HL-60 (cell line): ENCODE results near the gene DAAM2.

Experiments used
- DNase-seq, 2 experiments: peaks; one replicate each; pipeline ENCODE4 v3.0.0-alpha.2; 2010 to 2020; ENCODE audit warnings: low read depth in 1 of 2, low spot score in 1 of 2
- H3K27ac ChIP-seq: fragments of 250-450 bp; sonication (Bioruptor Pico); replicated peaks from 2 replicates; pipeline ENCODE4 v1.5.1; 2020; ENCODE audit warnings: mild to moderate bottlenecking, moderate library complexity
- H3K27me3 ChIP-seq: fragments of 250-450 bp; sonication (Bioruptor Pico); 2 replicates; pipeline ENCODE4 v1.5.1; 2021; ENCODE audit warnings: mild to moderate bottlenecking, moderate library complexity; ENCODE audit not compliant: insufficient read depth, poor library complexity, severe bottlenecking
- H3K4me3 ChIP-seq: replicated peaks from 2 replicates; pipeline ENCODE4 v1.5.1; 2011; ENCODE audit warnings: mild to moderate bottlenecking, control low read depth, low read length; ENCODE audit not compliant: insufficient read depth
- GABPA ChIP-seq: IDR thresholded peaks from 2 replicates; pipeline ENCODE4 v1.6.1; 2012; ENCODE audit warnings: low read depth
- POLR2AphosphoS5 ChIP-seq: IDR thresholded peaks from 2 replicates; pipeline ENCODE4 v1.6.1; 2012; ENCODE audit warnings: low read depth
- SPI1 ChIP-seq: IDR thresholded peaks from 2 replicates; pipeline ENCODE4 v1.6.1; 2012; ENCODE audit warnings: low read depth, mild to moderate bottlenecking, borderline replicate concordance
- TF ChIP-seq, protein P1 (sequence below): IDR thresholded peaks from 2 replicates; pipeline ENCODE4 v1.6.1; 2012; ENCODE audit warnings: low read depth; ENCODE audit not compliant: insufficient replicate concordance
- TF ChIP-seq, protein P2 (sequence below): IDR thresholded peaks from one replicate; pipeline ENCODE4 v1.5.1; 2011; ENCODE audit warnings: low read length, control low read depth, inconsistent platforms; ENCODE audit not compliant: insufficient read depth

DAAM2 gene

DNA sequence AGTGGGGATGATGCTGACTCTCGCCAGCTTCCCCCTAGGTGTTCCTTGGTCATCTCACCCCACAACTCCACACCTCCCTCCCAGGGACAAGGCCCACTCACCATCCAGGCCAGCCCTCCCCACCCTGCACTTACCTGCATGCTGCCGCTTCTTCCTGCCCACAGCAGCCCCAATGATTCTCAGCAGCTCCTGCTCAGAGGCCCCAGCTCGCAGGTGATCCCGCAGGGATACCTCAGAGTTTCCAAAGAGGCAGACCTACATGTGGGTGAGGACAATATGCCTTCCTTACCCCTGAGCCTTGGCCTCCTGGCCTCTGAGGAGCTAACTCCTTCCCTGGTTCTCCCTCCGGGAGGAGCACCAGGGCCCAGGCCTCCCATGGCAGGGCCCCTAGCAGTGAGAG lies 117.5 kb downstream of the DAAM2 start:
- TF ChIP-seq SPI1 (no peak), GABPA (no peak), POLR2AphosphoS5 (no peak)
- TF ChIP-seq, protein P1, sequence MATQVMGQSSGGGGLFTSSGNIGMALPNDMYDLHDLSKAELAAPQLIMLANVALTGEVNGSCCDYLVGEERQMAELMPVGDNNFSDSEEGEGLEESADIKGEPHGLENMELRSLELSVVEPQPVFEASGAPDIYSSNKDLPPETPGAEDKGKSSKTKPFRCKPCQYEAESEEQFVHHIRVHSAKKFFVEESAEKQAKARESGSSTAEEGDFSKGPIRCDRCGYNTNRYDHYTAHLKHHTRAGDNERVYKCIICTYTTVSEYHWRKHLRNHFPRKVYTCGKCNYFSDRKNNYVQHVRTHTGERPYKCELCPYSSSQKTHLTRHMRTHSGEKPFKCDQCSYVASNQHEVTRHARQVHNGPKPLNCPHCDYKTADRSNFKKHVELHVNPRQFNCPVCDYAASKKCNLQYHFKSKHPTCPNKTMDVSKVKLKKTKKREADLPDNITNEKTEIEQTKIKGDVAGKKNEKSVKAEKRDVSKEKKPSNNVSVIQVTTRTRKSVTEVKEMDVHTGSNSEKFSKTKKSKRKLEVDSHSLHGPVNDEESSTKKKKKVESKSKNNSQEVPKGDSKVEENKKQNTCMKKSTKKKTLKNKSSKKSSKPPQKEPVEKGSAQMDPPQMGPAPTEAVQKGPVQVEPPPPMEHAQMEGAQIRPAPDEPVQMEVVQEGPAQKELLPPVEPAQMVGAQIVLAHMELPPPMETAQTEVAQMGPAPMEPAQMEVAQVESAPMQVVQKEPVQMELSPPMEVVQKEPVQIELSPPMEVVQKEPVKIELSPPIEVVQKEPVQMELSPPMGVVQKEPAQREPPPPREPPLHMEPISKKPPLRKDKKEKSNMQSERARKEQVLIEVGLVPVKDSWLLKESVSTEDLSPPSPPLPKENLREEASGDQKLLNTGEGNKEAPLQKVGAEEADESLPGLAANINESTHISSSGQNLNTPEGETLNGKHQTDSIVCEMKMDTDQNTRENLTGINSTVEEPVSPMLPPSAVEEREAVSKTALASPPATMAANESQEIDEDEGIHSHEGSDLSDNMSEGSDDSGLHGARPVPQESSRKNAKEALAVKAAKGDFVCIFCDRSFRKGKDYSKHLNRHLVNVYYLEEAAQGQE, result no peak
- TF ChIP-seq, protein P2, sequence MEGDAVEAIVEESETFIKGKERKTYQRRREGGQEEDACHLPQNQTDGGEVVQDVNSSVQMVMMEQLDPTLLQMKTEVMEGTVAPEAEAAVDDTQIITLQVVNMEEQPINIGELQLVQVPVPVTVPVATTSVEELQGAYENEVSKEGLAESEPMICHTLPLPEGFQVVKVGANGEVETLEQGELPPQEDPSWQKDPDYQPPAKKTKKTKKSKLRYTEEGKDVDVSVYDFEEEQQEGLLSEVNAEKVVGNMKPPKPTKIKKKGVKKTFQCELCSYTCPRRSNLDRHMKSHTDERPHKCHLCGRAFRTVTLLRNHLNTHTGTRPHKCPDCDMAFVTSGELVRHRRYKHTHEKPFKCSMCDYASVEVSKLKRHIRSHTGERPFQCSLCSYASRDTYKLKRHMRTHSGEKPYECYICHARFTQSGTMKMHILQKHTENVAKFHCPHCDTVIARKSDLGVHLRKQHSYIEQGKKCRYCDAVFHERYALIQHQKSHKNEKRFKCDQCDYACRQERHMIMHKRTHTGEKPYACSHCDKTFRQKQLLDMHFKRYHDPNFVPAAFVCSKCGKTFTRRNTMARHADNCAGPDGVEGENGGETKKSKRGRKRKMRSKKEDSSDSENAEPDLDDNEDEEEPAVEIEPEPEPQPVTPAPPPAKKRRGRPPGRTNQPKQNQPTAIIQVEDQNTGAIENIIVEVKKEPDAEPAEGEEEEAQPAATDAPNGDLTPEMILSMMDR, result no peak
- Histone ChIP-seq H3K27ac (no peak overlapping the region), H3K27me3 (no peaks in the 10 kb centered on the region), H3K4me3 (no peak overlapping the region)
- DNase-seq, result no peak

GRCh38 chr6:39910164-39910563 lies 118.0 kb downstream of the DAAM2 start:
- no peak overlapping the region for H3K27ac ChIP-seq
- no peak for TF ChIP-seq GABPA
- TF ChIP-seq, protein P1, result no peak
- no peak for TF ChIP-seq SPI1
- no peak for TF ChIP-seq POLR2AphosphoS5
- TF ChIP-seq, protein P2, result no peak
- H3K27me3 ChIP-seq, result no peaks in the 10 kb centered on the region
- no peak for DNase-seq
- H3K4me3 ChIP-seq, result no peak overlapping the region

GRCh38 chr6:39910744-39911143 lies 118.6 kb downstream of the DAAM2 start:
- TF ChIP-seq SPI1 (no peak), POLR2AphosphoS5 (no peak), GABPA (no peak)
- TF ChIP-seq, protein P1, result no peak
- TF ChIP-seq, protein P2, result no peak
- no peak overlapping the region for H3K4me3 ChIP-seq
- DNase-seq, result no peak
- no peak overlapping the region for H3K27ac ChIP-seq
- H3K27me3 ChIP-seq, result no peaks in the 10 kb centered on the region
